Kidney capillary endothelial cell (primary cell): ENCODE data around the gene ASTN2.
"Not testable (repeated sequence)": the region's sequence is repeated elsewhere in the genome, so short reads cannot be mapped to it uniquely, and the experiment has no call there.

Source experiments
- DNase-seq: peaks from one replicate; pipeline ENCODE4 v3.0.0-alpha.2; 2018; ENCODE audit warnings: low spot score

ASTN2 gene

GRCh38 chr9:117074342-117074662, 340.6 kb downstream of the ASTN2 start:
- no peak for DNase-seq

DNA sequence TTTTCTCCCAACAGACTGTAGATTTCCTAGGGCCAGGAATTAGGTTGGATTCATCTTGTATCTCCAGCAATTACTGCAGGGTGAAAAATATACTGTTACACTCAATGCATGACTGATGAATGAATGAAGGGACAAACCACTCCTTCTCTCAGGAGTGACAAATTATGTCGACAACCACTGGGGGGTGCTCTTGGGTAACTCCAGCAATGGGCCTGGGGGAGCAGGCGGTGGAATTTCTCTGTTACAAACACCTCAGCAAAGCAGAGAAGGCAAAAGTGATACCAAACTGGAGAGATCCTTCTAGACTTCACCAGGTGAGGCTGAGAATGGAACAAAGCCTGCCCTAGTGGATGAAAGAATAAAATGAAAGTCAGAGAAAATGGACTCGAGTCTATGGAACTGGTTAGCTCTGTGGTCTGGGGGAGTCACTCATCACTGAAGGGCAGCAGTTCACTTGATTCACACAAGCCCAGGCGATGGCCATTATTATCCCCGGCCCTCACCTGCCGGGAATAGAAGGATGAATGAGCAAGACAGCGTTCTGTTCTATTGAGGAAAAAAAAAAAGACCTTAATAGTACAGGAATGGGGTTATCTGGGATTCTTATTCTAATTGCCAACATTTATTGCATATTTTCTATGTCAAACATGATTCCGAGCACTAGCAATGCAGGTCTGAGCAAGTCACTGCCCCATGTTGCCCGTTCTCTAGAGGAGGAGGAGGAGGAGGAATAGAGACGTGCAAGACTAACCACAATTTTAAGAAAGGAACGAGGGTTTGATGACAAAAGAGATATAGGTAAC, 341.1 kb downstream of the ASTN2 start:
- DNase-seq: no peak

DNA sequence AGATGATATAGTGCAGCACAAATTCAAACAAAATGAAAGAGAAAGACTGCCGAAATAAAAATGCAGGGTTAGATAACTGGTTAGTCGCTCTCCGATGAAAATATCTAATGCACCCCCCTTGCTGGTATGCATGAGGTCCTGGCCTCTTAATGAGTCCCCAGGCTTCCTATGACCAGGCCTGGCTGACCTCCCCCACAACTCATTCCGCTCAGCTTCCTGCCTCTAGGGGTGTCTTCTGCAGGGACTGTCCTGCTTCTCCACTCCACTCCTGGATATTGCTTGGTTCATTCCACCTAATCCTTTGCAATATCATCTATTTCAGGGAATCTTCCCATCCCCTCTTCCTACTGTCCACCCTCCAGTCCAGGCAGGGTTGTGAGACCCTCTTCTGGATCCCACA, 341.8 kb downstream of the ASTN2 start:
- DNase-seq: no peak

DNA sequence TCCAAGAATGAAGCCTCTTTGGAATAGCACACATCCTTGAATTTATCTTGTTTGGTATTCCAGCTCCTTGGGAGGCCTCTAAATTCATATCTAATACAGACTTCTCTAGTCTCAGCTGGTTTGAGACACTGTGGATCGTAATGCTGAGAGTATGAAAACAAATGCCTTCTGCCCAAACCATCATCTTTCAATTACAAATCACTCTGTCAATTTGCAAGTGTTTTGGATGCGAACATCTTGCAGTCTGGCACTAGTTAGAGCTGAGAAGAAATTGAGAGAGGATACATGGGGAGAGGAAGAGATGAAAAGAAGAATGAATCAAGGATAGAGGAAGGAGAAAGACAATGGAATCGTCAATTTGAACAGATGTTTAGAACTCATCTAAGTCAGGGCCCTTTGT, 342.6 kb downstream of the ASTN2 start:
- no peak for DNase-seq

- not testable (repeated sequence) for DNase-seq
These were observed 343.1 kb downstream of the ASTN2 start for GRCh38 chr9:117071673-117072207.

DNA sequence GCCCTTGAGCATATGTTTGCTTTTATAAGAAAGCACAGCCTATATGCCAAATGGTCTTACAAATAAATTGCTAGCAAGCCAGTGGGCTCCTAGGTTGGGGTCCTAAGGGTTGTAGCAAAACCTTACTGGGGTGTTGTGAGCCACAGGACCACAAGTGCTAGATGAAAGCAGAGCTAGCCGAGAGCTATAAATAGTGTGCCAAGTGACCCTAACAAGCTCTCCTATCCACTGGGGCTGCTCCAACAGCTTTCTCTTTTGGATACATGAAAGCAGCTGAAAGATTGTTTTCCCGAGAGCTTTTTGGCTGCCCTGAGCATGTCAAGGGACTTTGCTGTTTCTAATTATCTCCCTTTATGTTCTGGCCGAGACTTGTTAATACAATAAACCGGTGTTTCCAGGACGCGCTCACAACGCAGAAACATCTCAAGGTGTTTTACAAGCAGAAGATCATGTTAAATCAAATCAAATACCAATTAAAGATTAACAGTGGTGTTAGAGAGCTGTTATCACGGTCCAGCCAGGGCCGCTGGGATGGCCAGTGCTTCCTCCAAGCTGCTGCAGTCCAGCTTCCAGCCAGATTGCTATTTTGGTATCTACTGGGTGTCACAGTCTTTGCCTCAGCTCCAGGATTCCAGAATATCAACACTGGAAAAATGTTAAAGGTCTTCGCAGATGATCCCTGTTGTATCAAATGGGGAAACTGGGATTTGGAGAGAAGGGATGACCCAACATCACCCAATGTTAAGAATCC, 351.0 kb downstream of the ASTN2 start:
- DNase-seq: no peak

- no peak for DNase-seq
These were observed 353.9 kb downstream of the ASTN2 start for GRCh38 chr9:117060963-117061362.

DNA sequence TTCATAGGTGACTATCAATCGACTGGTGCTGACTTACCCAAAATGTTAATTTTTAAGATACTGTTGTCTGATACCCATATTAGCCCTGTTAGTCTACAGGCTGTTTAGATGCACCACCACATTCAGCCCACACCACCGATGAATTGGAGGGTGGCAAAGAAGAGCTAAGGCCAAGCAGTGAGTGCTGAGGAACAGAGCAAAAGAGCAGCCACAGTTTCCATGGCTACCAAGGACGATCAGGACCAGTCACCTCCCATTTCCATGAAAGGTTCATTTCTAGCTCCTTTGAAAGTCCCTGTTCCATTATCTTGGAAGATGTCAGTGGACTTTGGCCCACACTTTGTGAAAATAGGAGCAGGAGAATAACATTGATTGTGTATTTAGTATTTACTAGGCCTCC, 364.9 kb downstream of the ASTN2 start:
- no peak for DNase-seq

DNA sequence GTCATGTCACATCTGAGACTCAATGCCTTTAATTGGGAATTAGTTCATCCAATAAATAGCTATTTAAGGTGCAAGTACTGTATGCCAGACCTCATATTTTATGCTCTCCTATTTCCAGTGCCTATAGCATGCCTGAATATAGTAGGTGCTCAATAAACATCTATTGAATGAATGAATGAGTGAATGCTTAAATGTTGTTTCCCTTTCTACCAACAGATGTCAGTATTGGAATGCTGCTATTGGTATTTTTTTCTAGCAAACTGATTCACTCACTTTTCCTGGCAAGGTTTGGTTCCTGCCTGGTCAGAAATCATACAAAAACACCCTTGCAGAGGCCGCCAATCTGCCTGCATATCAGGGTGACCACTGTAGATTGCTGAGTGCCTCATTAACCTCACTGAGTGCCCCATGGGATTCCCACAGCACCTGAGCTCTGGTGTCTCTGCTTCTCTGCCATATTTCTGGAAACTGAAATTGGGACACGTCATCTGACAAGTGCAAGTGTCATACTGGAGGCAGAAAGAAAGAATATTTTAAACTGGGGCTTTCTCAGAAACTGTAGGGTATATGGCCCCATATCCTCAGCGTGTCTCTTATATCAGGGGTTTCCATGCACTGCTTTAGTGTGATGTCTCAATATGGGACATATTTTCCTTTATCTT, 368.1 kb downstream of the ASTN2 start:
- DNase-seq: no peak

DNA sequence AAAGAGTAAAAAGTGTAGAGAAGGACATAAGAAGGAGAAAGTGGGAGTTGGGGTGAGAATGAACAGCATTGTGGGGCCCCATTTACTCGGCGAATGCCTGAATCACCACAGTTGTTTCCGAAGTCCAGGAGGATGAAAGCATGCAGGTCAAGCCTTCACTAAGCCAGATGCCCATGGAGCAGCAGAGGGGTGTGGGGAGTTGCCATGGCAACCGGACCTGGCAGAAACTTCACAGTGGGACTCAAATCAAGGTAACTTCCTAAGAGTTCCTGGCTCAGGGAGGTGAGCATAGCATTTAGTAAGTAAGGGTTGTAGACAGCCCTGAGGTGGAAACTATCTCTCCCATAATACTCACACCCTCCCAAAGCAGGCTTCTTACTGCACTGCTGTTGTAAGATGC, 370.6 kb downstream of the ASTN2 start:
- DNase-seq: no peak

- no peak for DNase-seq
These were observed 371.7 kb downstream of the ASTN2 start for GRCh38 chr9:117043159-117043558.

- no peak for DNase-seq
These were observed 379.3 kb downstream of the ASTN2 start for GRCh38 chr9:117035546-117035945.

DNA sequence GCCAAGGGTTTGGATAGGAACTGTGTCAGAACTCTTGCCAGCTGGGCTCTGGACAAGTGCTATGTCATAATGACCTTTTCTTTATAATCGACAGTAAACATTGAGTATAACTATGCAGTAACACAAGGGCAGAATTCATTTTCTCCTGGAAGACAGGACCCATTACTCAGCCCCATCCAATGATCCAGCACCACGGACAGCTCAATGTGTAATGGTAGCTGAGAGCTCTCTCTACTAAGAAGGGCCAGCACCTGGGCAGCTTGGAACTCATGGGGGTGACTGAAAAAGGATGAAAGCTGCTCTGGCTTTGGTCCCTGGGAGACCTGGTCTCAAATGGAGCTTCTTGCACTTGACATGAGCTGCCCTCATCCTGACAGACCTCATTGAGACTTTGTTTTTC, 380.0 kb downstream of the ASTN2 start:
- no peak for DNase-seq

DNA sequence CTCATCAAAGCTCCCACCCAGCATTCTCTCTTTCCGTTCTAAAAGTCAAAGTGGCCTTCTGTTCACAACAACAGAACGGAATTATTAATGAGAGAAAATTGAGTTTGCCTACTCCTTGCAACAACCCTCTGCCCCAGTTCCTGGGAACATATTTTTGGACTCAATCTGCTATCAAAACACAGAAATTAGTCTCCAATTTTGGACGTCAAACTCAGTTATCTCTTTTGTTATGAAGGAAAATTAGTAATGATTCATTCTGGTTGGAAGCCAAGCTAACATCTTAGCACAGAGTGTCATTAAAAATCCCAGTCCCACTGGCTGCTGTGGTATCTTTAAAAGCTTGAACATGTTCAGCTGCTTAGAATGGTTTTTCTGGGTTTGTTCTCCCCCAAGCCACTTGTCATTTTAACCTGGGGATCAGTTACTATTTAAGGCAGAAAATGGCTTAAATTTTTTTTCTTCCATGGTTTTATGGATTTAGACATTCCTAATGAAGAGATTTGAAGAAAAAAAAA, 384.5 kb downstream of the ASTN2 start:
- DNase-seq: no peak

DNA sequence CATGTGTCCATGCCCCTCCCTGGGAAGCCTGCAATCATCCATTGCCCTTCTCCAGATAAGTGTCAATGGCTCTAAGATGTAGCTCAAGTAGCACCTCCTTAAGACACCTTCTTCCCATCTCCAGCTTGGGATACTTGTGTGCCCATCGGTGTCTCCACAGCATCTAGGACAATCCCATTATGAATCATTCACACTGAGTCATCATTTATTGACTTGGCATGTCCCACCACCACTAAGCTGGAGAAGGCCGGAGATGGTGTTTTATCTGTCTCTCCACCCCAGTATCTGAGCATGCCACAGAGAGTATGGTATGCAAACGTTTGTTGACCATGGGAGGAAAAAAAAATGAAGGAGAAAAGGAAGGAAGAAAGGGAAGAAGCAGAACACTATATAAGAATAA, 385.5 kb downstream of the ASTN2 start:
- no peak for DNase-seq

GRCh38 chr9:117028103-117028858, 386.6 kb downstream of the ASTN2 start:
- DNase-seq: no peak

DNA sequence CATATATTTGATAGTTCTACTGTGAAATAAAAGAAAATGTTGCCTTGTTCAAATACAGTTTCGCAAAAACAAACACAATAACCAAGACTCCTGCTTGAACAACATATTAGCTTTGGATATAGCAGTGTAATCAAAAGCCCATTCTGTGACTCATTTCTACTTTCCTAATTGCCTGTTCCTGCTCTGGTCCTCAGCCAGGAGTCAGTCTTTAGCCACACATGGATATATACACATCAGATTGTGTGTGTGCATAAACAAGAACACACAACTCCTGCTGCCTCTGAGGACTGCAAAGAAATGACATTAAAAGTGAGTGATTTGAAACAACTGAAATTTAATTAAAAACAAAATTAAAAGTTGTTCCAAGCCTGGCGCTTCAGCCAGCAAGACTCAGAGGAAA, 393.0 kb downstream of the ASTN2 start:
- no peak for DNase-seq

GRCh38 chr9:117018966-117019617, 395.8 kb downstream of the ASTN2 start:
- DNase-seq: no peak

GRCh38 chr9:117017414-117017985, 397.4 kb downstream of the ASTN2 start:
- no peak for DNase-seq

GRCh38 chr9:117014061-117014460, 400.8 kb downstream of the ASTN2 start:
- DNase-seq: no peak

- no peak for DNase-seq
These were observed 401.3 kb downstream of the ASTN2 start for GRCh38 chr9:117013440-117013995.
